ENCODE measurements around the gene TMEFF2.

Gene TMEFF2

DNA sequence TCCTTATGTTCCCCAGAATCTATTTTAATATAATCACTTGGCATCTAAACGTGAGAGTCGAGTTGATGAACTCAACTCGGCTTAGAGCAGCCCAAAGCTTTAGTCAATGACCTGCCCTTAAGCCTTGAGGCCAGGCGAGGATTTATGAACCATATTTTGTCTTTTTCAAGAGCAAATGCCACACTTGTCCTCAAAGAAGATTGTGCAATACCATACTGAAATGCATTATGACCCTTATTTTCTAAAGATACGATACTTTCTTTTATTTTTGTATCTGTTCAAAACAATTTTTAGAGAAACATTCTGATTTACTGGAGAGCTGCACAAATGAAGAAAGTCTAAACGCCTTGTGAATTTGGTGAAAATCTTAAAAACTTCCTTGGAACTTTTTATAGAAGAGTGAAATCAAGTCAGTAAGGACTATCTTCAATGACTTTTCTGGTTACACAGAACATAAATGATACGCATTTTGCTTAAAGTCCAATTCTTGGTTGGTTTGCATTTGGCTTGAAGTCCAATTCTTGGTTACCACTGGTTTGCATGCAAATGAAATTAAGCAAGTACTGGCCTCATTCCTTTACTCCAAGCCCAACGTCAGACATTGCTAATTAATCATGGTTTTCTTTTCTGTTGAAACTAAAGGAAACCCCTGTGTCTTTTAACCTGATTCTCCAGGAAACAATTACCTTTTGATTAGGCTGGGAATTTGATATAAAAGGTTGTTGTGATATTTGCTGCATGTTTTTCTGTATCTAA is 242.0 kb downstream of the TMEFF2 start:
- TF ChIP-seq, protein P1, sequence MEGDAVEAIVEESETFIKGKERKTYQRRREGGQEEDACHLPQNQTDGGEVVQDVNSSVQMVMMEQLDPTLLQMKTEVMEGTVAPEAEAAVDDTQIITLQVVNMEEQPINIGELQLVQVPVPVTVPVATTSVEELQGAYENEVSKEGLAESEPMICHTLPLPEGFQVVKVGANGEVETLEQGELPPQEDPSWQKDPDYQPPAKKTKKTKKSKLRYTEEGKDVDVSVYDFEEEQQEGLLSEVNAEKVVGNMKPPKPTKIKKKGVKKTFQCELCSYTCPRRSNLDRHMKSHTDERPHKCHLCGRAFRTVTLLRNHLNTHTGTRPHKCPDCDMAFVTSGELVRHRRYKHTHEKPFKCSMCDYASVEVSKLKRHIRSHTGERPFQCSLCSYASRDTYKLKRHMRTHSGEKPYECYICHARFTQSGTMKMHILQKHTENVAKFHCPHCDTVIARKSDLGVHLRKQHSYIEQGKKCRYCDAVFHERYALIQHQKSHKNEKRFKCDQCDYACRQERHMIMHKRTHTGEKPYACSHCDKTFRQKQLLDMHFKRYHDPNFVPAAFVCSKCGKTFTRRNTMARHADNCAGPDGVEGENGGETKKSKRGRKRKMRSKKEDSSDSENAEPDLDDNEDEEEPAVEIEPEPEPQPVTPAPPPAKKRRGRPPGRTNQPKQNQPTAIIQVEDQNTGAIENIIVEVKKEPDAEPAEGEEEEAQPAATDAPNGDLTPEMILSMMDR (IDR thresholded peaks at IDR 0.05), result no peak

DNA sequence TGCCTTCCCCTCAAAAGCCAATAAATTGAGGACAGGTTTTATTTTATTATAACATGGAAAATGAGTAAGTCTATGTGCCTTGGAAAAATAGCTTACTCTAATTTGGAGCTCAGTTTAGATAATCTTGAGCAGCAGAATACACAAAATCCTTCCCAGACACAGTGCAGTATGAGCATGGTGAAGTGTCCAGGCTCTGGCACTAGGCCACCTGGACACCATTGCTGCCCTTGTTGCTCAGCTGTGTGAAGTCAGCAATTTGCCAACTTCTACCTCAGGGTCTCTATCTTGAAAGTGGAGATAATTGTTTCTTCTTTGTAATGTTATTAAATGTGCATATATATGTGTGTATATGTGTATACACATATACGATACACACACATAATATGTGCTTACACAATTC is 242.9 kb downstream of the TMEFF2 start:
- TF ChIP-seq, protein P1 (IDR thresholded peaks at IDR 0.05), result no peak

DNA sequence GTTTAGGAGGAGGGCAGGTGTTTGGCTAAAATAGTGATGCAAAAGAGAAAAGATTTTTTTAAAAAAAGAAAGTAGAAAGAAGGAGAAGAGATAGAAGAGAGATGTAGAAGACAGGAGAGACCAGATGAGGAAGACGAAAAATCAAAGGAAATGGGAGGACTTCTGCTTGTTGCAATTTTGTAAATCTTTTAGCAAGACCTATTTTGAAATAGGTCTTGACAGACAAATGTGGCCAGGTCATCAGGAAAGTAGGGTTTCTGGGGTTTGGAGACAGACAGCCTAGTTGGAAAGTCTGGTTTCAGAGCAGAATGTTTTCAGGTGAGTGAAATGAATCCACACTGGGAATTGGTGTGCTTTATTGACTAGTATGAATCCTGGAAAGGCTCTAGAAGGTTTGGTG is 243.4 kb downstream of the TMEFF2 start:
- TF ChIP-seq, protein P1 (IDR thresholded peaks at IDR 0.05), result no peak

GRCh38 chr2:191950132-191950874 is 244.4 kb downstream of the TMEFF2 start:
- TF ChIP-seq, protein P1 (IDR thresholded peaks at IDR 0.05), result no peak

DNA sequence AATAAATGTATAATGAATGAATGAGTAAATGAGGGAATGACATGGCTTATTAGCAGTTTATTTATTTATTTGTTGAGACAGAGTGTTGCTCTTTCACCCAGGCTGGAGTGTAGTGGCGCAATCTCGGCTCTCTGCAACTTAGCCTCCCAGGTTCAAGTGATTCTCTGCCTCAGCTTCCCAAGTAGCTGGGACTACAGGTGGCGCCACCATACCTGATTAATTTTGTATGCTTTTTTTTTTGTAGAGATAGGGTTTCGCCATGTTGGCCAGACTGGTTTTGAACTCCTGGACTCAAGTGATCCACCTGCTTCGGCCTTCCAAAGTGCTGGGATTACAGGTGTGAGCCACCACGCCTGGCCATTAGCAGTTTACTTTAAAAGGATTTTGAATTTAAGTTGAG is 247.5 kb downstream of the TMEFF2 start:
- TF ChIP-seq, protein P1 (IDR thresholded peaks at IDR 0.05), result peak; percentile 17; the same call in 1 of the 2 replicates

DNA sequence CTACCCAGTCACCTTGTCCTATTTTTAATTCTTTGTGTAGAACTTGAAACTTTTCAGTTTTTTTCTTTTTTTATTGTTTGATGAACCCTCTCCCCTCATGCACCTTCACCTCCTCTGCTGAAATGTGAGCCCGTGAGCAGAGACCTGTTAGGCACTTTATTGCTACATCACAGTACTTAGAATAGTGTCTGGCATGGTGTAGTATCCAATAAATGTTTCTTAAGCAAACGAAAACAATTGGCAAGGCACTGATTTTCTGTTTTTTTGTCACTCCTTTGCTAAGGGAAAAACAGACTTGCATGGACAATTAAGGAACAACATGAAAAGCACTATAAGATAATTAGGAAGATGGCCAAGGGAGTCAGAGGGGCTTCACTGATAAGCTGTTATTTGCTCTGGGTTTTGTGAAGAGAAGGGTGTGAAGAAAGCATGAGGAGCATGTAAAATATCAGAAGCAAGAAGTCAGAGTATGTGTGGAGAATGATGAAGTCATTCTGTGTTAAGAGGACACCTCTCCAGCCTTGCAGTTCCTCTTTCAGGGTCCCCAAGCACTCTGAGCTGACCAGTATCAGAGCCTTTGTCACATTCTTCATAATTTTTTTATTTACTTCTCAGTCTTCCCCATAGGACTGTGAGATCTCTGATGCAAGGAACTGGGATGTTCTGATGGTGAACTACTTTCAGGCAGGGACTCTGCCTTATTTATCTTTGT is 248.1 kb downstream of the TMEFF2 start:
- TF ChIP-seq, protein P1 (IDR thresholded peaks at IDR 0.05), result no peak

DNA sequence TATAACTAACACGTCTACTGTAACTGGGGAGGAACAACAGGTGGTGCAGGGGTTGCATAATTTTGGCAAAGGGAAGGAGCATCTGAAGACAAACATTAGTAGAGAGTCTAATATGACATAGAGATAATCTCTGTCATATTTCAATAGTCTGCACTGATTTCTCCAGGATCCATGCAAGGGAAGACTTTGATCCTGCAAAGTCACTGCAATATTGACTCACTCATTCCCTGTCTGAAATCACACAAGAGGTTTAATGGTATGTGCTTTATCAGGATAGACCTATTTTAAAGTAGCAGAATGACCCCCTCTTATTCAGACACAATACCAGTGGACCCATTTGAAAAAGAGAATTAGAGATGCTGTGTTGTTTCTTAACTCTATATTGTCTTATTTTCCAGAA is 249.1 kb downstream of the TMEFF2 start:
- TF ChIP-seq, protein P1 (IDR thresholded peaks at IDR 0.05), result no peak

Measured in LNCAP (cell line).